Right renal pelvis (tissue), 4 donors: Measurements from ENCODE around the gene SLC10A6. TPM values are rescaled to one million over a fixed set of nuclear protein-coding genes. Genes with fewer than 3 reads are reported as not detected.

Experiments
- DNase-seq, 4 donors: peaks; one replicate each; pipeline ENCODE4 v3.0.0-alpha.2; 2013; ENCODE audit warnings: low read depth in 4 of 4, low spot score in 3 of 4, missing footprints in 1 of 4
- polyA plus RNA-seq, 4 donors: library from polyadenylated mRNA; unstranded; fragments of 120-200 nt; gene quantifications; one replicate each; pipeline ENCODE4 v1.2.1, GENCODE V29; 2013; ENCODE audit not compliant: insufficient read length in 4 of 4

SLC10A6 gene
- polyA plus RNA-seq, 4 donors, result 0.11 to 0.17 (median 0.13) TPM

- DNase-seq, result no peak
These were observed 4.0 kb upstream of the SLC10A6 start for GRCh38 chr4:86853209-86853608.

DNA sequence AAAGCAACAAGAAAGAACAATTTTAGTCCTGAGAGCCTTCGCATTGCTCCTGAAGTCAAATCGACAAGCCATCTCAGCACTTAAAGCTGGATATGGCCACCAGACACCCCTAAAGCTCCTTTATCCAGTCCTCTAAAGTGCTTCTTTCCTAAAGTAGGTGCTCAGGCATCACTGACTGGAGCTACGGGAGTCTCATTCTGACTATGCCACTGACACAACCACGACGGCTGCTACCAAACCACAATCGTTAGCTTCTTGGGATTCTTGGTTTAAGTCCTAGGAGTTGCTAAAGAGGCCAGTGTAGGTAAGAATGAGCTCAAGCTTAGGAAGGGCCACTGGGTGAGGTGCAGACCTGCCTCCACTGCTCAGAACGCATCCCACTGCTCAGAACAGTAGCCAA, 1.0 kb downstream of the SLC10A6 start:
- no peak for DNase-seq

GRCh38 chr4:86847571-86847970, 1.6 kb downstream of the SLC10A6 start:
- DNase-seq, result no peak

DNA sequence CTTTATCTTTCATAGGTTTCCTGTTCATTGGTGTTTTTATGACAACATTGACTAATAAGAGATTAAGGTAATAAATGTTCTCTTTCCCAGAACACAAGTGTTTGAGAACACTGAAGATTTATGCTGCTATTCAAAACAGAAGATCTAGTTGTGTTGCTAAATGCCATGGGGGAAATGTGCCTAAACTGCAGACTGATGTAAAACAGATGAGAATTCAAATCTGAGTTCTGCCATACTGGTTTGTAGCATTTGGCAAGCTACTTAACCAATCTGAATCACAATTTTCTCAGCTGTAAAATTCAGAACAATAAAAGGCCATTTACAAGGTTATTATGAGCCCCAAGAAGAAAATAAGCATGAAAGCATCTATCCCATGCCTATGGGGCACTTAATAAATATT, 2.3 kb downstream of the SLC10A6 start:
- no peak for DNase-seq

- DNase-seq, result no peak
These were observed 3.6 kb downstream of the SLC10A6 start for GRCh38 chr4:86845593-86845992.

DNA sequence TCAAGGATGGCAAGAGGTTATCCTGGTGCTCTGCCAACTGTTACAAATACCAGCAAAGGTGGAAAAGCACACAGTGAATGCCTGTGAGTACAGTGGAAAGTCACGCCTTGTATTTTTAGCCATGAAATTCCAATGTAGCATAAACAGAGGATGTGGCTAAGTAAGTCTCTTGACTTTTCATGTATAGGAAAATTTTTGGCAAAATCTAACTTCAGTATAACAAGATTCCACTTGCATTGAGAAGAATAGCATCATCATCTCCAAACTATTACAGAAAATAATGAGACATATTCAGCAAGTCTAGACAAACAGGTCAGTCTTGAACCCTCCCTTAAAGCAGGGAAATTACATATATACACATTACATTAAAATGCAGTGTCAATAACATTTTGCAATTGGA, 7.9 kb downstream of the SLC10A6 start:
- no peak for DNase-seq

GRCh38 chr4:86840858-86841257, 8.3 kb downstream of the SLC10A6 start:
- no peak for DNase-seq

DNA sequence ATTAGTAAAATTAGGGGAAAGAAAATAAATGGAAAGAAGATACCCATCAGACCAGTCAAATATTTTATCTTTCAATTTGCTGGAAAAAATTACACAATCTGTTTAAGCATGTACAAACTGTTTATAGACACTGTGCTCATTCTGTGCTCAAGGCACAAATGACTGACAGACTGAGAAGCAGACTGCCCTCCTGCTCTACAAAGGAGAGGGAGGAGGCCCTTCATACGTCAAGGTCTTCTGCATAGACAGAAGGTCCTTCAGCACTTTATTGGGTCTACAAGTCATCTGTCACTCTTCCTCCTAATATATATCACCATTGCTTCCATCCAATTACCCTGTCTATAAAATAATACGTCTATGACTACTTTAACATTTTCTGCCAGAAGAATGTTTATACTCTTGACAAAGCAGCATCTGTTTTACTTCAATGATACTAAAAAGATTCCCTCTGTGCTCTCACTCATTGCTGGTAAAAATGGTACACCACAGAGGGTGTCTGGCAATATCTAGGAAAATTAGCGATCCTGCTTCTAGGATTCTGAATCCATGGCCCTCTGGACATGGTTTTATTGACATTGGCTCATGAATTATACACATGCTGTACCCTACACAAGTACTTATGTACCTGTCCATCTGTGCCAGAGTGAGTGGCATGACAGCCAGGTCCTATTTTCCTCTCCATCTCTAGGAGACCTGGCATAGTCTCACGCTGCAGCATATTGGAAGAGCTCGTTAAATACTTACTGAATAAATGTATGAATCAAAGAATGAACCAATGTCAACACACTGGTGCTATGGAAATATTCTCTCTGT, 11.3 kb downstream of the SLC10A6 start:
- DNase-seq, result no peak

GRCh38 chr4:86835677-86836076, 13.5 kb downstream of the SLC10A6 start:
- no peak for DNase-seq

DNA sequence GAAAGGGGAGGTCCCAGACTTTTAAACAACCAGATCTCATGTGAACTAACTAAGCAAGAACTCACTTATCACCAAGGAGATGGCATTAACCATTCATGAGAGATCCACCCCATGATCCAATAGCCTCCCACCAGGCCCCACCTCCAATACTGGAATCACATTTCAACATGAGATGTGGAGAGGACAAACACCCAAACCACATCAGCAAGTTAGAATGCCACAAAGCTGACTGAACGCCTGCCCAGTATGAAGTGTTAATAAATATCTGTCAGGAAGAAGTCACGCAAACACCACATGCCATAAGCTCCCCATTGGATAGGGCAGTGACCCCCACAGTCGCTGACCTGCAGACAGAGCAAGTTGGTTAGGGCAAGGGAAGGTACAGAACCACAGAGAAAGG, 14.3 kb downstream of the SLC10A6 start:
- no peak for DNase-seq

- DNase-seq, result no peak
These were observed 15.6 kb downstream of the SLC10A6 start for GRCh38 chr4:86833615-86834014.

GRCh38 chr4:86831262-86832130, 17.7 kb downstream of the SLC10A6 start:
- no peak for DNase-seq

- no peak for DNase-seq
These were observed 23.7 kb downstream of the SLC10A6 start for GRCh38 chr4:86825511-86825910.

DNA sequence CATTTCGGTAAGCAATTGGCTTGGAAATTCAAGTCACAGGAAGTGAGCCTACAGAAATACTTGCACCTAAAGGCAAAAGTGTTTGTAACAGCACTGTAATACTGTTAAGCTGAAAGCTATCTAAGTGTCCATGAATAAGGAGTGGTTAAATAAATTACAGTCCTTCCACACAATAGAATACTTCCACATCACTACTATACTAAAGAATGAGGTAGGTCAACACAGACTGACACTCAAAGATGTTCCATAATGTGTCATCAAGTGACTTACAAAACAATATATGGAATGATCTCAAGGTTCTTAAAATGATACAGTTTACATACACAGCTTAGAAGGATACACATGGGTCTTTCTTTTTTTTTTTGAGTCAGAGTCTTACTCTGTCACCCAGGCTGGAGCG, 27.0 kb downstream of the SLC10A6 start:
- no peak for DNase-seq

DNA sequence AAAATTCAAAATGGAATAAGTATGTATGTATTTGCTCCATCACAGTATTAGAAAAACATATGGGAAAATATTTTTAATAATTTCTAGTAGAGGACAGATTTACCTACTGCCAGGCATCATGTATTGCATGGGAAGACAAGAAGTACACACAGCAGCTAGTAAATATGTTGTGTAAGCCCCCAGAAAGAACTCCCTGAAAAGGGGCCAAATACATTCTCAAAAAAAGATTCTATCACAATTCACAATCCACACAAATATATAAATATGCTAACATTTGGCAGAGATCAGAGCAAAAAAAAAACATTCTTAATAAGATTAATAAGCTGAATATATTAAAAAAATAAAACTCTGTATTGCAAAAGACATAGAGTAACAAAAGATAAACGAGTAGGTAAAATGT, 28.0 kb downstream of the SLC10A6 start:
- DNase-seq, result no peak

- no peak for DNase-seq
These were observed 29.6 kb downstream of the SLC10A6 start for GRCh38 chr4:86819561-86819960.

DNA sequence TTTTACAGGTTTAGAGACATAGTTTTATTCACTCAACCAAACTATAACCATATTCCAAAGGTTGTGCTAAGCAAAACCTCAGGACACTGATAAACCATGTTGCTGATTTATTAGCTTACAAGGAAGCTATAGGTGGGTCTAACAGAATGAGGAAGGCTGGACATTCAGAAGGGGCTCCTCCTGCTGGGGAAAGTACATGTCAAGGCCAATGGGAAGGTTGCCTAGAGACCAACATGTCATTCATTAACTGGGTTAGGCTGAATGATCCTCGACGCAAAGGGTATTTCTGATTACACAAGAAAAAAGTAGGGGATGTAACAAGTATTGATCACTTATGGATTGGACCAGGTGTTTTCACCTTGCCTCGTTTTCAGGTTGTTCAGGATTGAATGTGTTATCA, 30.3 kb downstream of the SLC10A6 start:
- DNase-seq, result no peak

GRCh38 chr4:86818211-86818610, 31.0 kb downstream of the SLC10A6 start:
- DNase-seq, result no peak

GRCh38 chr4:86816501-86817273, 32.5 kb downstream of the SLC10A6 start:
- DNase-seq, result no peak

DNA sequence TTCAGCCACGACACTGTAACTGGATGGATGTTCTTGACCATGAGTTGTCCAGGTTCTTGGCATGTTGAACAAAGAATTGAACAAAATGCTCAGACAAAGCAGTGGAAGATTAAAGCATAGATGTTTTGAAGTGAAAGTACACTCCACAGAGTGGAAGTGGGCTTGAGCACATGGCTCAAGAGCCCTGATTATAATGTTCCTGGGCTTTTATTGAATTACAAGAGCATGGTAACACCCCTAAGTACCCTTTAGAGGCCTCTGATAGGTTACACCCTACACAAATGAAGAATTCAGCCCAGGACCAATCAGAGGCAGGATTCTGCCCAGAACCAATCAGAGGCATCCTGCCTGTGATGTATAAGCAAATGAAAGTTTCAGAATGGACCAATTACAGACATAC, 33.5 kb downstream of the SLC10A6 start:
- DNase-seq, result no peak

GRCh38 chr4:86810847-86811246, 38.3 kb downstream of the SLC10A6 start:
- no peak for DNase-seq
